Measurements from ENCODE around the gene ZNF672. TPM values are rescaled to one million over a fixed set of nuclear protein-coding genes. Genes with fewer than 3 reads are reported as not detected.

The ZNF672 gene
- total RNA-seq (2016; rRNA removed; fragmentation: Illumina TruSeq; extraction: Trizol) (16.8 and 17.2 TPM in 2 replicates), polyA plus RNA-seq (2011; rRNA removed) (22.9 and 25.1 TPM in 2 replicates), polyA minus RNA-seq (2011; rRNA and poly(A)+ RNA removed; ENCODE audit: low replicate concordance) (49.0 and 55.7 TPM in 2 replicates), Bru-seq, nascent RNA (percentile 69 among the genes with signal in this experiment), BruChase-seq, experiment 1, labeled RNA remaining after a 6-hour chase (percentile 68 among the genes with signal in this experiment), BruChase-seq, experiment 2, labeled RNA remaining after a 2-hour chase (percentile 75 among the genes with signal in this experiment)
- 3.1 and 4.0 TPM in 2 replicates for total RNA-seq (2016; cell fraction: cytosol; rRNA removed; fragmentation: Illumina TruSeq; extraction: Trizol; ENCODE audit: low read depth)
- total RNA-seq (2016; cell fraction: insoluble cytoplasmic fraction; rRNA removed; fragmentation: Illumina TruSeq; extraction: Trizol): 14.8 and 16.9 TPM in 2 replicates
- total RNA-seq (2016; cell fraction: membrane; rRNA removed; fragmentation: Illumina TruSeq; extraction: Trizol): 10.2 and 12.7 TPM in 2 replicates
- total RNA-seq (2016; cell fraction: nucleus; rRNA removed; fragmentation: Illumina TruSeq; extraction: Trizol): 9.1 and 12.7 TPM in 2 replicates
- 24.3 and 29.1 TPM in 2 replicates for polyA plus RNA-seq (2011; cell fraction: cytosol; rRNA removed)
- polyA plus RNA-seq (2011; cell fraction: nucleus; rRNA removed): 35.0 and 36.6 TPM in 2 replicates
- polyA plus RNA-seq (2012): 9.7 and 13.0 TPM in 2 replicates
- polyA plus RNA-seq (2016; cell fraction: cytosol; fragmentation: Illumina TruSeq; extraction: Trizol; ENCODE audit: low read depth): 1.9 and 2.9 TPM in 2 replicates
- polyA plus RNA-seq (2016; cell fraction: insoluble cytoplasmic fraction; fragmentation: Illumina TruSeq; extraction: Trizol; ENCODE audit: low read depth): 14.5 TPM in 2 replicates
- polyA plus RNA-seq (2016; cell fraction: membrane; fragmentation: Illumina TruSeq; extraction: Trizol; ENCODE audit: low read depth): 6.4 and 6.5 TPM in 2 replicates
- 14.3 and 15.1 TPM in 2 replicates for polyA plus RNA-seq (2016; cell fraction: nucleus; fragmentation: Illumina TruSeq; extraction: Trizol; ENCODE audit: insufficient read depth, low read depth)
- 15.0 and 15.7 TPM in 2 replicates for polyA minus RNA-seq (2011; cell fraction: cytosol; rRNA and poly(A)+ RNA removed)
- polyA minus RNA-seq (2011; cell fraction: nucleus; rRNA and poly(A)+ RNA removed): 22.0 and 24.1 TPM in 2 replicates
- long read RNA-seq, experiment 1, transcript ZNF672-201 (4 exons, 2,989 nt): major isoform, 9 of 13 reads
- long read RNA-seq, experiment 1, partial matches to known transcripts: 0 of 13 reads
- long read RNA-seq, experiment 1, other reads (novel, unspliced or antisense): 4 of 13 reads
- long read RNA-seq, experiment 2, transcript ZNF672-201 (4 exons, 2,989 nt): major isoform, 41 of 67 reads
- long read RNA-seq, experiment 2, partial matches to known transcripts: 2 of 67 reads
- long read RNA-seq, experiment 2, other reads (novel, unspliced or antisense): 20 of 67 reads

DNA sequence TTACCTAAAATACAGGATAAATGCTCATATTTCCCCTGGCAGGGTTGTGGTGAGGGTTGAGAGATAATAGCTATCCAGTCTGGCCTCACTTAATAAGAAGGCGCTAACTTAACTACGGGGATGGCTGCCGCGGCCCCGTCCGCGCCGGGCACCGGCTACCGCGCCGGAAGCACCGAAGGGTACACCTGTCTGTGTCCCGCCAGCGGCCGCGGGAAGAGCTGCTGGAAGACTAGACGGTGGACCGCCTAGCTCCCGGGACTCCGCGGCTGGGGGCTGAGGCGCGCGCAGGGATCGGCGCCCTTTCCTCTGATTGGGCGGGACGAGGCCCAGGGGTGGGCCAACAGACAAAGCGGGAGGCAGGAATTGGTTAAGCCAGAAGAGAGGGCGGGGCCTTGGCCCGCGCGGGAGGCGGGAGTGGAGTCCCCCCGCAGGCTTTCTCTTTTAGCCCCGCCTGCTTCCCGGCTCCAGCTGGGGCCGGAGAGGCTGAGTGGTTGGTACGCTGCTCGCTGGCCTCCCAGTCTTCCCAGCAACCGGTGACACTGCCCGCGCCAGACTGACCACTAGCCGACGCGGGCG lies at the start of gene ZNF672:
TSS of gene ZNF672 (plus strand) at position 444 of the 576 bp plus-strand sequence. CDS start 9,051 bp downstream, outside the sequence.
- ATAC-seq (peak; percentile 92), FAIRE-seq (peak; percentile 72), DNase-seq (ENCODE audit: low spot score) (peak; percentile 96)
- Histone ChIP-seq H3K4me2 (ENCODE audit: low read depth, low read length) (peak within 1 kb of the TSS; percentile 90), H3K4me1 (ENCODE audit: insufficient read depth, low read length) (peaks cover 66% of the 10 kb centered on the region), H4K20me1 (ENCODE audit: insufficient read depth, low read length) (0 out of 2 replicates have a peak, but pooled peaks cover 2% of the 10 kb centered on the region), H3K79me2 (ENCODE audit: insufficient read depth, low read length) (peaks cover 30% of the 10 kb centered on the region), H3K4me3 (replicated peaks in 1 of 3; ENCODE audit: insufficient read depth in 1 of 3, low read depth in 2 of 3, low read length in 3 of 3) (peak within 1 kb of the TSS; percentile 58 to 87 (median 83)), H3K9ac (ENCODE audit: insufficient read depth, low read depth, low read length) (peak within 1 kb of the TSS; percentile 93), H3K27me3 (ENCODE audit: control insufficient read depth in 1 of 2, insufficient read depth in 2 of 2, low read length in 2 of 2) (no peaks in the 10 kb centered on the region; a peak in 1 of 5 replicates), H2AFZ (ENCODE audit: low read length) (peak within 1 kb of the TSS; percentile 47), H3K9me3 (ENCODE audit: low read length) (no peaks in the 10 kb centered on the region), H3K36me3 (replicated peaks in 1 of 2; ENCODE audit: control insufficient read depth in 1 of 2, insufficient read depth in 2 of 2, low read length in 2 of 2) (peaks cover 2 to 5% of the 10 kb centered on the region in 2 experiments; a peak in 2 of 5 replicates), H3K27ac (ENCODE audit: extremely low read length, insufficient read depth, low read length) (peak within 1 kb of the TSS; percentile 96)
- in situ Hi-C loops (cut with HindIII; ENCODE audit: extremely low pct_ligation_motif_present, low pct_unique_long_range_greater_than_20kb) (no loop called here), intact Hi-C loops (cut with micrococcal nuclease; ENCODE audit: unreplicated experiment) (loop anchor here (1.0 kb wide), 4 partner anchors 10 to 142 kb away; partner anchors contain the start of genes PGBD2 and ZNF692)
- CTCF ChIA-PET (ENCODE audit: low intra/inter-chr PET ratio, low total read pairs): no interaction called here
- BruUV-seq (replicated peaks): no TSS peak
- POLR2A ChIA-PET: interaction anchor here (1.0 to 4.2 kb wide), 10 partner anchors 11 to 80 kb away, joined by 3 to 108 read pairs (median 9); partner anchors contain the start of genes PGBD2, SH3BP5L and ZNF692
- WGBS (ENCODE audit: low lambda C conversion rate): 2% methylated on average over 10 of the region's 48 CpGs
- TF ChIP-seq, protein P1, sequence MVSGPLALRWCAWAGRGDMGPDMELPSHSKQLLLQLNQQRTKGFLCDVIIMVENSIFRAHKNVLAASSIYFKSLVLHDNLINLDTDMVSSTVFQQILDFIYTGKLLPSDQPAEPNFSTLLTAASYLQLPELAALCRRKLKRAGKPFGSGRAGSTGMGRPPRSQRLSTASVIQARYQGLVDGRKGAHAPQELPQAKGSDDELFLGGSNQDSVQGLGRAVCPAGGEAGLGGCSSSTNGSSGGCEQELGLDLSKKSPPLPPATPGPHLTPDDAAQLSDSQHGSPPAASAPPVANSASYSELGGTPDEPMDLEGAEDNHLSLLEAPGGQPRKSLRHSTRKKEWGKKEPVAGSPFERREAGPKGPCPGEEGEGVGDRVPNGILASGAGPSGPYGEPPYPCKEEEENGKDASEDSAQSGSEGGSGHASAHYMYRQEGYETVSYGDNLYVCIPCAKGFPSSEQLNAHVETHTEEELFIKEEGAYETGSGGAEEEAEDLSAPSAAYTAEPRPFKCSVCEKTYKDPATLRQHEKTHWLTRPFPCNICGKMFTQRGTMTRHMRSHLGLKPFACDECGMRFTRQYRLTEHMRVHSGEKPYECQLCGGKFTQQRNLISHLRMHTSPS (CRISPR knock-in tag; IDR thresholded peaks at IDR 0.05; ENCODE audit: low read depth): no peak
- TF ChIP-seq, protein P2, sequence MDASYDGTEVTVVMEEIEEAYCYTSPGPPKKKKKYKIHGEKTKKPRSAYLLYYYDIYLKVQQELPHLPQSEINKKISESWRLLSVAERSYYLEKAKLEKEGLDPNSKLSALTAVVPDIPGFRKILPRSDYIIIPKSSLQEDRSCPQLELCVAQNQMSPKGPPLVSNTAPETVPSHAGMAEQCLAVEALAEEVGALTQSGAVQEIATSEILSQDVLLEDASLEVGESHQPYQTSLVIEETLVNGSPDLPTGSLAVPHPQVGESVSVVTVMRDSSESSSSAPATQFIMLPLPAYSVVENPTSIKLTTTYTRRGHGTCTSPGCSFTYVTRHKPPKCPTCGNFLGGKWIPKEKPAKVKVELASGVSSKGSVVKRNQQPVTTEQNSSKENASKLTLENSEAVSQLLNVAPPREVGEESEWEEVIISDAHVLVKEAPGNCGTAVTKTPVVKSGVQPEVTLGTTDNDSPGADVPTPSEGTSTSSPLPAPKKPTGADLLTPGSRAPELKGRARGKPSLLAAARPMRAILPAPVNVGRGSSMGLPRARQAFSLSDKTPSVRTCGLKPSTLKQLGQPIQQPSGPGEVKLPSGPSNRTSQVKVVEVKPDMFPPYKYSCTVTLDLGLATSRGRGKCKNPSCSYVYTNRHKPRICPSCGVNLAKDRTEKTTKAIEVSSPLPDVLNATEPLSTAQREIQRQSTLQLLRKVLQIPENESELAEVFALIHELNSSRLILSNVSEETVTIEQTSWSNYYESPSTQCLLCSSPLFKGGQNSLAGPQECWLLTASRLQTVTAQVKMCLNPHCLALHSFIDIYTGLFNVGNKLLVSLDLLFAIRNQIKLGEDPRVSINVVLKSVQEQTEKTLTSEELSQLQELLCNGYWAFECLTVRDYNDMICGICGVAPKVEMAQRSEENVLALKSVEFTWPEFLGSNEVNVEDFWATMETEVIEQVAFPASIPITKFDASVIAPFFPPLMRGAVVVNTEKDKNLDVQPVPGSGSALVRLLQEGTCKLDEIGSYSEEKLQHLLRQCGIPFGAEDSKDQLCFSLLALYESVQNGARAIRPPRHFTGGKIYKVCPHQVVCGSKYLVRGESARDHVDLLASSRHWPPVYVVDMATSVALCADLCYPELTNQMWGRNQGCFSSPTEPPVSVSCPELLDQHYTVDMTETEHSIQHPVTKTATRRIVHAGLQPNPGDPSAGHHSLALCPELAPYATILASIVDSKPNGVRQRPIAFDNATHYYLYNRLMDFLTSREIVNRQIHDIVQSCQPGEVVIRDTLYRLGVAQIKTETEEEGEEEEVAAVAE (CRISPR knock-in tag; IDR thresholded peaks at IDR 0.05; ENCODE audit: borderline replicate concordance): peak; percentile 29; the same call in 1 of the 2 replicates
- TF ChIP-seq SAP130 (CRISPR knock-in tag; IDR thresholded peaks at IDR 0.05; ENCODE audit: low read depth): peak; percentile 58
- TF ChIP-seq, protein P3, sequence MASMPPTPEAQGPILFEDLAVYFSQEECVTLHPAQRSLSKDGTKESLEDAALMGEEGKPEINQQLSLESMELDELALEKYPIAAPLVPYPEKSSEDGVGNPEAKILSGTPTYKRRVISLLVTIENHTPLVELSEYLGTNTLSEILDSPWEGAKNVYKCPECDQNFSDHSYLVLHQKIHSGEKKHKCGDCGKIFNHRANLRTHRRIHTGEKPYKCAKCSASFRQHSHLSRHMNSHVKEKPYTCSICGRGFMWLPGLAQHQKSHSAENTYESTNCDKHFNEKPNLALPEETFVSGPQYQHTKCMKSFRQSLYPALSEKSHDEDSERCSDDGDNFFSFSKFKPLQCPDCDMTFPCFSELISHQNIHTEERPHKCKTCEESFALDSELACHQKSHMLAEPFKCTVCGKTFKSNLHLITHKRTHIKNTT (CRISPR knock-in tag; IDR thresholded peaks at IDR 0.05): no peak
- TF ChIP-seq, protein P4, sequence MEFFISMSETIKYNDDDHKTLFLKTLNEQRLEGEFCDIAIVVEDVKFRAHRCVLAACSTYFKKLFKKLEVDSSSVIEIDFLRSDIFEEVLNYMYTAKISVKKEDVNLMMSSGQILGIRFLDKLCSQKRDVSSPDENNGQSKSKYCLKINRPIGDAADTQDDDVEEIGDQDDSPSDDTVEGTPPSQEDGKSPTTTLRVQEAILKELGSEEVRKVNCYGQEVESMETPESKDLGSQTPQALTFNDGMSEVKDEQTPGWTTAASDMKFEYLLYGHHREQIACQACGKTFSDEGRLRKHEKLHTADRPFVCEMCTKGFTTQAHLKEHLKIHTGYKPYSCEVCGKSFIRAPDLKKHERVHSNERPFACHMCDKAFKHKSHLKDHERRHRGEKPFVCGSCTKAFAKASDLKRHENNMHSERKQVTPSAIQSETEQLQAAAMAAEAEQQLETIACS (CRISPR knock-in tag; IDR thresholded peaks at IDR 0.05): 0 out of 2 replicates have a peak, but pooled peaks have one; percentile 42
- no peak for TF ChIP-seq JARID2 (CRISPR knock-in tag; IDR thresholded peaks at IDR 0.05; ENCODE audit: insufficient replicate concordance)

Measured in HepG2 (cell line).